GM18517 (cell line): ENCODE data around the gene ABHD17C.
"Not testable (repeated sequence)": the region's sequence is repeated elsewhere in the genome, so short reads cannot be mapped to it uniquely, and the experiment has no call there.

Experiments
- ATAC-seq: cut with Tn5 transposase; IDR thresholded peaks from one replicate; pipeline ENCODE4 v1.9.1; 2021; ENCODE audit warnings: mild to moderate bottlenecking, moderate library complexity; ENCODE audit not compliant: unreplicated experiment

Gene ABHD17C

DNA sequence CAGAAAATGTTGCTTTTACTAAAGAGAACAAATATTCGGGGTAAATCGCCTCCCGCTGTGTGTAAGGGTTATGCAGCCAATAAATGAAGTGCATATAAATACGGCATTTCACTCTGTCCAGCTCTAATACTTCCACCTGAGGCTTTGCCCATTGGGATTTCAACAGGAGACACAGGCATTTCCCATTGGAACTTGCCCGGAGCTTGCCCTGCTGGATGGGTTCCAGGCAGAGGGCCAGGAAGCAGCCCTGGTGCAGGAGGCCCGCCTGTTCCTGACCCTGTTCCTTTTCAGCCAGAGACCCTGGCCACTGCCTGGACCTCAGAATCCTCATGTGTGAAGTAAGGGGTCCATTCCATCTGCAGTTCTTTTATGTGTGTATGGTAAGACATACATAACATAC lies 66.6 kb downstream of the ABHD17C start:
- ATAC-seq, result no peak

DNA sequence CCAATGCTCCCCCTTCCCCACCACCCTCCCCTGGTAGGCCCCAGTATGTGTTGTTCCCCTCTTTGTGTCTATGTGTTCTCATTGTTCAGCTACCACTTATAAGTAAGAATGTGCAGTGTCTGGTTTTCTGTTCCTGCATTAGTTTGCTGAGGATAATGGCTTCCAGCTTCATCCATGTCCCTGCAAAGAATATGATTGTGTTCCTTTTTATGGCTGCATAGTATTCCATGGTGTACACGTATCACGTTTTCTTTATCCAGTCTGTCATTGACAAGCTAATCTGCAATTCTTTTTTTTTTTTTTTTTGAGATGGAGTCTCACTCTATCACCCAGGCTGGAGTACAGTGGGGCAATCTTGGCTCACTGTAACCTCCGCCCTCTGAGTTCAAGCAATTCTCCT lies 68.1 kb downstream of the ABHD17C start:
- ATAC-seq, result not testable (repeated sequence)

DNA sequence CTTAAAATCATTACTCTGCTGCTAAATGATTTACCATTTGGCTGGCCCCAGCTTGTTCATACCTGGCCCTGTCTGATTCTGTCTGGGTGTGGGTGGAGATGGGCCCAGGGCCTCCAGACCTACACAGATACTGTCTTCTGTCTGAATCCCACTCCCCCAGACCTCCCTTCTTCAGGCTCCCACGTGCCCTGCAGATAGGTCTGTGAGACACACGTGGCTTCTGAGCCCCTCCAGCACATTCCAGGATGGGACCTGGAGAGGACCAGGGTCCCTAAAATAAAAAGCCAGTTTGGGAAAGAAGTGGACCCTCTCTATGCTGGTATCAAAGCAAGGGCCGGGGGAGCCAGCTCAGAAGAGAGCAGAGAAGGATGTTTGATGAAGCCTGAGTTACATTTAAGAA lies 69.4 kb downstream of the ABHD17C start:
- ATAC-seq, result no peak

DNA sequence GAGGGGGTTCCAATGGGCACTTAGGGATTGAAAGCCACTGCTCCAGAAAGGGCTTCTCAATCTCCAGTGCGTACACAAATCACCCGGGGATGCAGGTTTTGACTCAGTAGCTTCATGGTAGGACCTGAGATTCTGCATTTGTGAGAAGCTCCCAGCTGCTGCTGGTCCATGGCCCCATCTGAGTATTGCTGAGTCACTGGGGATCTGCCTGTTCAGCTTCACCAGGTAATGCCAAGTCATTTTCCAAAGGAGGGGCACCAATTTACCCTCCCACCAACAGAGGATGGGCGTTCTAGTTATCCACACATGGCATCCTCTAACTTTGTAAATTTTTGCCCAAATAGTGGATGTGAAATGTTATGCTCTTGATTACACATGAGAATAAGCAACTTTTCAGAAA lies 71.2 kb downstream of the ABHD17C start:
- no peak for ATAC-seq

DNA sequence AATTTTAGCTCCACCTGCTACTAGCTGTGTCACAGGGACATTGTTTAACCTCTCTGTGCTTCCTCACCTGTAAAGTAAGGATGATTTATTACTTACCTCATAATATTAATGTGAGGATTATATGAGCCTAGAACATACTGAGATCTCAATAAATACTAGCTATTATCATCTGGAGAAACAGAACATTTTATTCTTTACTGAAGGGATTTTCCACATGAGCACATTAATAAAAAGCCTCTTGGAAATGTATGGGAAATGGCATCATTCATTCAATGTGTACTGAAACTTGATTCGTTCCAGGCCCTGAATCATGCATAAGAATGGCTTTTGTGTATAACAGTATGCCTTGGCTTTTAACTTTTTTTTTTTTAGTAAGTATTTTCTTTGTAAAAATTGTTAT lies 73.0 kb downstream of the ABHD17C start:
- no peak for ATAC-seq

DNA sequence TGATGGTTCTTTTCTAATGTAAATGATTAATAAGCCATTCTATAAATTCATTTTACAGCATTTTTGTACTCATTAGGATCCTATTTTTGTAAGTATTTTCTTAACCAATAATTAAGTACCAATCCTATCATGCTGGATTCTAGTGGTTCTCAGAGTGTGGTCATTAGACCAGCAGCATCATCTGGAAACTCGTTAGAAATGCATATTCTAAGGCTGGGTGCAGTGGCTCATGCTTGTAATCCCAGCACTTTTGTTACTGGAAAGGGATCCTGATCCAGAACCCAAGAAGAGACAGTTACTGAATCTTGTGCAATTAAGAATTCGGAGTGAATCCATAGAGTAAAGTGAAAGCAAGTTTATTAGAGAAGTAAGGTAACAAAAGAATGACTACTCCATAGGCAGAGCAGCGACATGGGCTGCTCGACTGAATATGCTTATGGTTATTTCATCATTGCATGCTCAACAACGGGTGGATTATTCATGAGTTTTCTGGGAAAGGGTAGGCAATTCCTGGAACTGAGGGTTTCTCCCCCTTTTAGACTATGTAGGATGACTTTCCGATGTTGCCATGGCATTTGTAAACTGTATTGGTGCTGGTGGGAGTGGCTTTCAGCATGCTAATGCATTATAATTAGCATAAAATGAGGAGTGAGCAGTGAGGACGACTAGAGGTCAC lies 74.2 kb downstream of the ABHD17C start:
- no peak for ATAC-seq

DNA sequence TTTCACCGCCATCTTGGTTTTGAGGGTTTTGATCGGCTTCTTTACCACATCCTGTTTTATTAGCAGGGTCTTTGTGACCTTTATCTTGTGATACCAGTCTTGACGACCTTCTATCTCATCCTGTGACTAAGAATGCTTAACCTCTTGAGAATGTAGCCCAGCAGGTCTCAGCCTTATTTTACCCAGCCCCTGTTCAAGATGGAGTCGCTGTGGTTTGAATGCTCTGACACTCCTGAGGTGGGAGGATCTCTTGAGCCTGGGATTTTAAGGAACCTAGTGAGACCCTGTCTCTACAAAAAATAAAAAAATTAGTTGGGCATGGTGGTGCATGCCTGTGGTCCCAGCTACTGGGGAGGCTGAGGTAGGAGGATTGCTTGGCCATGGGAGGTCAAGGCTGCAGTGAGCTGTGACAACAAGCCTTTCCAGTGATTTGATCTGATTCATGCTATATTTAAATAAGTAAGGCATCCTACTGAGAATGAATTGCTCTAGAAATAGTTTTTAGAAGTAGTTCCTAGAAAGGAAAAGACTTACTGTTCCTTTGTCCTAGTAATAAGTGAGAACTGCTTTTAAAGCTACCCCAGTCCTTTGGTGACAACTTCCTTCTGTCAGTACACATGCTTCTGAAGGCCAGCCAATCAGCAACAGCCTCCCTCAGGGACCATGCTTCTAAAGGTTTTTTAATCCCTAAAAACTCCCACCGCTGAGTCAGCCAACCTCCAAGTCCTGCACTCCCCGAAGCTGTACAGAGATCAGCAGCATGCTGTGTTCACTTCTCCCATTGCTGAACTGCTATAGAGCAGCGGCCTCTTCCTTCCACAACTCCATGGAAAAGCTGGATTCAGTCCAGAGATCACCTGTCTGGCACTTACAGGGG lies 75.0 kb downstream of the ABHD17C start:
- ATAC-seq, result no peak

DNA sequence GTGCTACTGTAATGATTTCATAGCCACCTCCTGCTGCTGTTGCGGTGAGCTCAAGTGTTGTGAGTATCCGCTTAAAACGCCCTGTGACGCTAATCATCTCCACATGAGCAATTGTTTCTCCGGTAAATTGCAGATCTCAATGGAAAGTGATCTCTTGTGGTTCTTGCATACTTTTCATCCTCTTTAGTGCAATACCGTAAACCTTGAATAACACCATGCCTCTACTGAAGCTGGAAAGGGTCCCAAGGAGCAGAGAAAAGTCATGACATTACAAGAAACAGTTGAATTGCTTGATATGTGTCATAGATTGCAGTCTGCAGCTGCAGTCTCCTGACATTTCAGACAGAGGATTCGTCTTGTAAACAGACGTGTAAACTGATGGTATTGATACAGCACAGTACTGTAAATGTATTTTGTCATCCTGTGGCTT lies 78.0 kb downstream of the ABHD17C start:
- no peak for ATAC-seq

DNA sequence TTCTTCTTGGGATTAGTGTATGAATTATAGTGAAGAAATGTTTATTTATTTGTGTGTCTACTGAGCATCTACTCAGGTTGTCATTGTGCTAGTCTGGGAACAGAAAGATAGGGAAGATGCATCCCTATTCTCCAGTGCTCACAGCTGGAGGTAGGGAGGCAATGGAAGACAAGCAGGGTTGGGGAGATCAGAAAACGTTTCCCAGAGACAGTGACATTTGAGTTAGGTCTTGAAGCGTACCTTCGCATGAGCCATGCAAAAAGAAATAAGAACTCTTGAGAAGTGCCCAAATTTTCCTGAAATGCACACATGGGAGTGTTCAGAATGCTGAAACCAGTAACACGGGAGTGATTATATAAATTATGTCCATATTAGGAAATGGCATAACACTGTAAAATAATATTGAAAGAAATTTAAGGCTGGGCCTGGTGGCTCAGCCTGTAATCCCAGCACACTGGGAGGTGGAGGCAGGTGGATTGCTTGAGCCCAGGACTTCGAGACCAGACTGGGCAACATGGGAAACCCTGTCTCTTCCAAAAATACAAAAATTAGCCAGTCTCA lies 78.8 kb downstream of the ABHD17C start:
- no peak for ATAC-seq

DNA sequence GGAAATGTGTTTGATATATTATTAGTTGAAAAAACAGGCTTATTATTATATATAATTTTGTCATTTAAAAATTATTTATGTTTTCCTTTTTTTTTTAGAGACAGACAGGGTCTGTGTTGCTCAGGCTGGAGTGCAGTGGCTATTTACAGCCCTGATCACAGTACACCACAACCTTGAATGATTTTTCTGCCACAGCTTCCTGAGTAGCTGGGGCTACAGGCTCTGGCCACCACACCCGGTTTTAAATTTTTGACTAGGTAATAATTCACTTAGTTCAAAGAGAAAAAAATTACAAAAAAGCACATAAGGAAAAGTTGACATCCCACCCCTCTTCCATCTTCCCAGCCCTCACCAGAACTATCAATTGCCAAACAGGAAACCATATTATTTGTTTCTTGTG lies 79.4 kb downstream of the ABHD17C start:
- ATAC-seq, result no peak

DNA sequence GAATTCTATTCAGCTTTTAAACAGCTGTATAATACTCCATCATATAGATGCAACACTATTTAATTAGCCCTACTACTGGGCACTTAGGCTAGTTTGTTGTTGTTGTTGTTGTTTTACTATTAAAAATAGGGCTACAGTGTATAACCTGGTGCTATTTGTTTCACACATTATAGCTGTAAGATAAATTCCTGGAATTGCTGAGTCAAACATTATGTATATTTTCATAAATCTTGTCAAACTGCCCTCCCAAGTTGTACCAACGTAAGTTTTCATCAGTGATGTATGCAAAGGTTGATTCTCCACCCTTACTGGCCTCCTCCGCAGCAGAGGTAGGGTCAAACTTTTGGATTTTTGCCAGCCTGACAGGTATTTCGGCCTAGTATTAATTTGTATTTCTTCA lies 80.2 kb downstream of the ABHD17C start:
- no peak for ATAC-seq

DNA sequence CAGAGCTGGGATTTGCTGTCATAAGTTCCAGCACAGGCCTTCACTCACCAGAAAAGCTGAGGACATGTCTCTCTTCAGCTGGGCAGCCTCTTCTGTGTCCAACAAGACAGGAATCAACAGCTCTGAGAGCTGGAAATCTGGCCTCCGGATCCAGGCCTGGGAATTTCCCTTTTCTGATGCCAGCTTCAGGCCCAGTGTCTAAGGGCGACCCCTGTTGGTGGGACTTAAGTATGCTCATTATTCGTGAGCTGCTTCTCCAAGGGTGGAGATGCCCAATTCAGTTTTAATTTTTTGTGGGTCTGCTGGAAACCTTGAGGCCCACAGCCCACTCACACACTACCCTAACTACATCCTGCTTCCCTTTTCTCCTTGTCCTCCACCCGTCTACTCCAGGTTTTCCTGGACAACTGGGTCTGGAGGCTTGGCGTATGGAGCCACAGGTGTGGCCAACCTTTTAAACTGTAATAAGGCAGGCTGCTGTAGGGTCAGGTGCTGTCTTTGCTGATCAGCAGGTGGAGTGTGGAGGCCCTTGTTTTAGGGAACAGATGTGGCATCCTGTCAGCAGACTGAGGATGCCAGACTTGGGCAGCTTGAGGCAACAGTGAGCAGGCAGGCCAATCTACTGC lies 81.4 kb downstream of the ABHD17C start:
- ATAC-seq, result no peak

DNA sequence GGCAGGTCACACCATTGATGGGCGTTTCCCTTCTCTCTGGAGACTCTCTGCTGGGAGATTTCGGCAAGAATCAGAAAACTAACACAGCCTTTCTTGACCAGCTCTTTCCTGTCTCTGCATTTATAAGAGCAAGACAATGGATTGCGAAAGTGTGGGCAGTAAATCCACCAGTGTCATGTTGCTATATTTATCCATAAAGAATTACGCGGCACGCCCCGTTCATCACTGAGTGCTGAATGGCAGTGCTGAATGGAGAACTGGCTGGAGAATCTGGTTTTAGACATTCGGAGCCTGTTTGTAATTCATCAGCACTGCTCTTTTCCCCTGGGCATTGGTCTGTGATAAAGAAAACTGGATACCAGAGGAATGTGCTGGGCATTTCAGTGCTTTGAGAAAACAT lies 82.0 kb downstream of the ABHD17C start:
- ATAC-seq, result no peak

DNA sequence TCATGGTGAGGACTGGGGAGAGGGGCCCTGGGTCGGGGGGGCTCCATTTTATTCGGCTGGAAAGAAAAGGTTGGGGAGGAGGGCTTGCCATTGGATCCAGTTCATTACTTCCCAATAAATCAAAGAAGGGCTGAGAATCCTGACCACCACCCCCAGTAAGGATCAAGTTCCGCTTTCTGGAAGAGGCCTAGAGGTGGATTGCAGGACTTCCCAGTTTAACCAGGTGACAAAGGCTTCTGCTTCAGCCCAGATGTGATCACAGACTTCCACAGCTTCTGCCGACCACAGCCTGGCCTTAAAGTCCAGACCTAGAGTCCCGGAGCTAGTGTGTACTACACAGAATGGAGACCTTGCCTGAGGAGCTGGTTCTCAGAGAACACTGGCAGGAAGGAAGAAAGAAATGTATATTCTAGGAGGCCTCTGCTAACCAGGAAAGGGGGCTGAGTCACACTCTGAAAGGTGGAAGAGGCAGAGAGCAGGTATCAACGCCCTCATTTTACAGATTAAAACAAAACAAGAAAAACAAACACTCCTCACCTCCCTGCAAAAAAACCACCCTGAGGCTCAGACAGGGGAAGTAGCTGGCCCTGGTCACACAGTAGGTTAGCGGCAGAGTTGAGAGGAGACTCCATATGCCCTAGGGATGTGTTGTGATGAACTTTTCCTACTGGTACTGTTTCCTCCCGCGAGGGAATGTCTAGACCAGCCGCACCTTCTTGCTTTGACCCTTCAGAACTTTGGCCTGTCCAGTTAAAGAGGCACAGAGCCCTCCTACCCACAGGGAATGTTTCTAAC lies 82.9 kb downstream of the ABHD17C start:
- ATAC-seq, result no peak

DNA sequence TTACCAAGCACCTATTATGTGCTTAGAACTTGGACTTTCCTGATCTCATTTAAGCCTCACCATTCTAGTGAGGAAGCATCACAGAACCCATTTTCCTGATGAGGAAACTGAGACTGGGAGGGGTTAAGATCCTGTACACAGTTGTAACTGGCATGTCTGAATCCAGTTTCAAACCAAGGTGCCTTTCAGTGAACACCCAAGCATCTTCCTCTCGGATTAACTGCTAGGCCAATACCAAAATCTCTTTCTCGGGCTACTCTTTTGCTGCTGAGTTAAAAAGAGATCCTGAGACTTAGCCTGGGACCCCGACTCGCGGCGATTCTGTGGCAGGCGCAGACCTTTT lies 83.5 kb downstream of the ABHD17C start:
- no peak for ATAC-seq

DNA sequence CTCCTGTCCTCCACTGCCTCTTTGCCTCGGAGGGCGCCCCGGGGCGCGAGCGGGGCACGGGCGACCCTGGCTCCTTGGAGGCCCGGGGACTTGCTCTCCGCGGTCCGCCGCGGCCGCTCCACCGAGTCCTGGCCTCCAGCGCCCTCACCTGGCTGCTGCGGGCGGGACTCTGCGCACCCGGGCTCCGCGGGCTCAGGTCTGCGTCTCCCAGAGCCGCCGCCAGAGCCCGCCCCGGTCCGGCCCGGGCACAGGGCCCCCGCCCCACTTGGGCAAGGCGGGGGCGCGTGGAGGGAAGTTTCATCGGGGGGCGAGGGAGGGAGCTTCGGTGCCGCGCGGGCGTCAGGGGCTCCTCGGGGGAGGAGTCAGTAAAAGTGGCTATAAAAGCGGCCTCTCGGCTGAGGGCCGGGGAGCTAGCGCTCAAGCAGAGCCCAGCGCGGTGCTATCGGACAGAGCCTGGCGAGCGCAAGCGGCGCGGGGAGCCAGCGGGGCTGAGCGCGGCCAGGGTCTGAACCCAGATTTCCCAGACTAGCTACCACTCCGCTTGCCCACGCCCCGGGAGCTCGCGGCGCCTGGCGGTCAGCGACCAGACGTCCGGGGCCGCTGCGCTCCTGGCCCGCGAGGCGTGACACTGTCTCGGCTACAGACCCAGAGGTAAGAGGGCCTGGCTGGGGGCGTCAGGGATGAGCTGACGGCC lies 84.0 kb downstream of the ABHD17C start, which contains the start of gene CEMIP:
TSS of gene CEMIP (plus strand) at position 407 of the 694 bp plus-strand sequence. CDS start 94,510 bp downstream, outside the sequence.
- ATAC-seq, result no peak

DNA sequence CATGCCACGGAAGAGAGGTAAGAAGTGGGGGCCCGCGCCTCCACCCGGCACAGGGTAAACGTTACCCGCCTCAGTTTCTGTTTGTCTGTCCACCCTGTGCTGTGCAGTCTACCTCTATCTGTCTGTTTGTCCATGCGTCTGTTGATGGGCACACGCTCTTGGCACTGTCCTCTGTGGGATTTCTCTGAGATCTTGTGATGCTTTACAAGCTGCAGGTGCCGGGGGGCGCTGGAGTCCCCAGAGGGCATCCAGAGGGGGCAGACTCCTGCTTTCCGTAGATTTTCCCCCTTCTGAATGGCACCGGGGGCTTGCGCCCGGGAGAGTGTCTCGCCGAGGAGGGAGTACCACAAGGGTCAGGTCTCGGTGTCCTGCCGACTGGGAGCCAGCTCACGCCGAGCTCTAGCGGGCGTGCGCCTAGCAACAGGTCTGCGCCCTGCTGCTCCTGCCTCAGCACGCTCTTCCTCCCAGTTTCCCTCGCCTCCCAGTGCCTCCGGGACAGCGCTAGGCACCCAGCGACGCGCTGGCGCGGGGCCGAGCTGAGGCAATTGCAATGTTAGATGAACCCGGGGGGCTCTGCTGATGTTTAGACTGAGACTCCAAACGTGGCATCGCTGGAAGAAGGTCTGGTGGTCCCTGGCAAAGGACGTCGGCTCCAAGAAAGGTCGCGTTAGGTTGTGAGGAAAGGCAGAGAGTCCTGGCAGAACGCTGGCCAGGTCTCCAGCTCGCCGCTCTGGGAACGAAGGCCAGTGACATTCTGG lies 84.7 kb downstream of the ABHD17C start:
- ATAC-seq, result no peak

DNA sequence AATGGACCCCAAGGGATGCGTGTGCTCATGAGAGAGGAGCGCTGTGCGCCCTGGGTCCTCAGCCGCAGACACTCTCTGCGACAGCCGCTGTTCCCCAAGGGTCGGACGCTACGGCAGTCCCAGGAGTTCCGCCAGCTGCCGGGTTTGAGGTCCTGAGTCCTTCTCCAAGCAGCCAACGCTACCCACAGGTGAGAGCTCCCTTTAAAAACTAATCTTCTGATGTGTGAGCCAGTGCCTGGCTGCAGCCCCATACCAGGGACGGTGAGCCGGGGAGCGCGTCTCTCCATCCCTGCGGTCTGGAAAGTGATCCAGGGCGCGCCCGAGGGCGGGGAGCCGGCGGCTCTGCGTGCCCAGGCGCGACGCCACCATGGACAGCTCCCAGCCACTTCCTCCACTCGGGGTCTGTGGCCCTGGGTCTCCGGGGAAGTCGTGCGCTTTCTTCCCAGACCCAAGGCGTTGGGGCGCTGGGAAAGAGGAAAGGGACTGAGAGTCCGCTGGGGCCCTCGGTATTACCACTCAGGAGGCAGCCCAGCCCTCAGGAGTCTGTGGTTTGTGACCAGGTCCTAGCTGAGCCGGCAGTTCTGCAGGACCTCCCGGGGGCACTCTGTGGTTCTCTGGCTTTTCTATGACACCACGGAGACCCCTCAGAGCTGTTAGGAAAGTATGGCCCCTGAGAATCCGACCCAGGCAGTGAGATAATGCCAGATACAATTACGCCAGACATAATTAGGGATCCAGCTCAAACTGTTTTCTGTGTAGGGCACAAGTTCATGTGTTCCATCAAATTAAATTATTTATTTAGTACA lies 85.5 kb downstream of the ABHD17C start:
- ATAC-seq, result no peak

DNA sequence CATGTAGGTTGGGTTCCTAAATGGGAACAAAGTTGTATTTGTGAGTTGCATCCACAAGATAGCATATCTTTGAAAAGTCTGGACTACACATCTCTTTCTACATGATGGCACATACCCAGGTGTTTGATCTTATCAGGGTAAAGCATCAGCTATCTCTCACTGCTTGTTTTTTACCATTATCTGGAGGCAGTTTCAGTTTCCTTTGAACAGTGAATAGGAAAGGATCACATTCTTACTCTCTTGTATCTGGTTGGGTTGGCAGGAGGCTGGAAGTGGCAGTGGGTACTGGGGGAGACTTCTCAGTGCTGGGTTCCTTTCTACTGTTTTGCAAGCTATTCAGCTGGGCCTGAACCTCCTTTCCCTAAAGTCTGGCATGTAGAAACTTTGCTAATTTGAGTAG lies 88.2 kb downstream of the ABHD17C start:
- ATAC-seq, result no peak
